Nephron (organoid): ENCODE data around the gene PATL2.
A peak's percentile ranks its signal among the peaks of the same experiment; 100 is the strongest.
"Not testable (repeated sequence)": the region's sequence is repeated elsewhere in the genome, so short reads cannot be mapped to it uniquely, and the experiment has no call there.

ENCODE experiments used
- H3K27ac Mint-ChIP-seq, 3 experiments: 2 replicates each; pipeline ENCODE4 v1.8.0; 2020; ENCODE audit warnings: mixed read lengths in 3 of 3, mild to moderate bottlenecking in 2 of 3, moderate library complexity in 1 of 3
- H3K27me3 Mint-ChIP-seq: 2 replicates; pipeline ENCODE4 v1.8.0; 2021; ENCODE audit warnings: low read depth, mild to moderate bottlenecking, moderate library complexity, mixed read lengths
- H3K36me3 Mint-ChIP-seq: 2 replicates; pipeline ENCODE4 v1.8.0; 2020; ENCODE audit warnings: low read depth, mixed read lengths
- H3K4me1 Mint-ChIP-seq: 2 replicates; pipeline ENCODE4 v1.8.0; 2020; ENCODE audit warnings: mixed read lengths
- H3K4me3 Mint-ChIP-seq, 3 experiments: 2 replicates each; pipeline ENCODE4 v1.8.0; 2020; ENCODE audit warnings: mild to moderate bottlenecking in 3 of 3, mixed read lengths in 3 of 3, moderate library complexity in 2 of 3
- H3K9me3 Mint-ChIP-seq: 2 replicates; pipeline ENCODE4 v1.8.0; 2020; ENCODE audit warnings: mixed read lengths
- CTCF ChIP-seq, 3 experiments: fragments of 200-600 bp; sonication (generic); IDR thresholded peaks; one replicate each; pipeline ENCODE4 v1.5.0; 2021; ENCODE audit warnings: antibody characterized with exemption in 3 of 3; ENCODE audit not compliant: unreplicated experiment in 3 of 3

PATL2 gene

GRCh38 chr15:44727485-44728231 is 16.5 kb upstream of the PATL2 start:
- H3K9me3 Mint-ChIP-seq = no peaks in the 10 kb centered on the region
- peaks cover 8% of the 10 kb centered on the region for H3K4me1 Mint-ChIP-seq
- no peaks in the 10 kb centered on the region for H3K27me3 Mint-ChIP-seq
- H3K4me3 Mint-ChIP-seq = peak overlapping the region; percentile 28 to 61 (median 44)
- TF ChIP-seq CTCF (IDR thresholded peaks at IDR 0.05; ENCODE audit: unreplicated experiment in 3 of 3) = no peak
- H3K27ac Mint-ChIP-seq = peak overlapping the region; percentile 70 to 90 (median 82)
- peaks cover 3% of the 10 kb centered on the region for H3K36me3 Mint-ChIP-seq

GRCh38 chr15:44726568-44727484 is 15.7 kb upstream of the PATL2 start:
- no peak for TF ChIP-seq CTCF (IDR thresholded peaks at IDR 0.05; ENCODE audit: unreplicated experiment in 3 of 3)
- Mint-ChIP-seq H3K36me3 (no peaks in the 10 kb centered on the region), H3K27me3 (no peaks in the 10 kb centered on the region)

GRCh38 chr15:44726136-44726535 is 15.0 kb upstream of the PATL2 start:
- Mint-ChIP-seq H3K36me3 (no peaks in the 10 kb centered on the region), H3K9me3 (no peaks in the 10 kb centered on the region), H3K27ac (peak overlapping the region in 1 of 3 experiments; percentile 35), H3K4me1 (peaks cover 8% of the 10 kb centered on the region), H3K4me3 (peak overlapping the region; percentile 43 to 52 (median 46)), H3K27me3 (no peaks in the 10 kb centered on the region)
- TF ChIP-seq CTCF (IDR thresholded peaks at IDR 0.05; ENCODE audit: unreplicated experiment in 3 of 3) = no peak

More at GRCh38 chr15:44726568-44727484, 15.7 kb upstream of the PATL2 start:
- H3K4me3 Mint-ChIP-seq = peak overlapping the region; percentile 28 to 61 (median 44)
- H3K27ac Mint-ChIP-seq = peak overlapping the region in 2 of 3 experiments; percentile 70 to 82
- peaks cover 8% of the 10 kb centered on the region for H3K4me1 Mint-ChIP-seq
- no peaks in the 10 kb centered on the region for H3K9me3 Mint-ChIP-seq

- Mint-ChIP-seq H3K4me3 (no peak overlapping the region), H3K27ac (no peak overlapping the region), H3K36me3 (peaks cover 16% of the 10 kb centered on the region), H3K4me1 (no peaks in the 10 kb centered on the region), H3K9me3 (no peaks in the 10 kb centered on the region), H3K27me3 (no peaks in the 10 kb centered on the region)
- no peak for TF ChIP-seq CTCF (IDR thresholded peaks at IDR 0.05; ENCODE audit: unreplicated experiment in 3 of 3)
Measured at GRCh38 chr15:44722011-44722410, 10.9 kb upstream of the PATL2 start.

GRCh38 chr15:44720460-44721176 is 9.5 kb upstream of the PATL2 start:
- H3K9me3 Mint-ChIP-seq = no peaks in the 10 kb centered on the region
- H3K4me3 Mint-ChIP-seq = no peak overlapping the region
- H3K27ac Mint-ChIP-seq = no peak overlapping the region
- H3K36me3 Mint-ChIP-seq = peaks cover 21% of the 10 kb centered on the region
- TF ChIP-seq CTCF (IDR thresholded peaks at IDR 0.05; ENCODE audit: unreplicated experiment in 3 of 3) = no peak
- H3K4me1 Mint-ChIP-seq = no peaks in the 10 kb centered on the region
- no peaks in the 10 kb centered on the region for H3K27me3 Mint-ChIP-seq

- H3K4me3 Mint-ChIP-seq, H3K27me3 Mint-ChIP-seq, H3K27ac Mint-ChIP-seq, H3K4me1 Mint-ChIP-seq, H3K9me3 Mint-ChIP-seq: not testable (repeated sequence)
- peaks cover 26% of the 10 kb centered on the region for H3K36me3 Mint-ChIP-seq
Measured at GRCh38 chr15:44720000-44720435, 8.9 kb upstream of the PATL2 start.
